TTC549 (cell line): ENCODE results near the gene PAQR9.

ENCODE experiments used
- FAIRE-seq: peaks from 2 replicates; lab custom pipeline; 2012; peaks lifted over from hg19 to GRCh38; lab: Jason Lieb, UNC

PAQR9 gene

GRCh38 chr3:142914286-142914811 lies 49.1 kb downstream of the PAQR9 start:
- FAIRE-seq: no peak

GRCh38 chr3:142913432-142913831 lies 50.0 kb downstream of the PAQR9 start:
- no peak for FAIRE-seq

GRCh38 chr3:142912402-142913172 lies 50.9 kb downstream of the PAQR9 start:
- FAIRE-seq: no peak
